Ishikawa (cell line): ENCODE measurements around the gene PANX2.

Experiments
- EP300 ChIP-seq: IDR thresholded peaks from 2 replicates; pipeline ENCODE4 v1.6.1; 2012; ENCODE audit warnings: borderline replicate concordance
- MAX ChIP-seq: IDR thresholded peaks from 2 replicates; pipeline ENCODE4 v1.6.1; 2012
- NFIC ChIP-seq: IDR thresholded peaks from 2 replicates; pipeline ENCODE4 v1.6.1; 2012
- TCF12 ChIP-seq: IDR thresholded peaks from 2 replicates; pipeline ENCODE4 v1.6.1; 2012; ENCODE audit warnings: low read depth

- TF ChIP-seq MAX: no peak
- no peak for TF ChIP-seq TCF12
- no peak for TF ChIP-seq EP300
- no peak for TF ChIP-seq NFIC
These were observed 45.5 kb upstream of the PANX2 start for GRCh38 chr22:50125029-50125428.
